IMR-90 (cell line): Measurements from ENCODE around the gene RB1. TPM values are rescaled to one million over a fixed set of nuclear protein-coding genes. Genes with fewer than 3 reads are reported as not detected.

Experiments
- ATAC-seq: fragments of 200-7000 bp; cut with Tn5 transposase; 2 replicates; pipeline ENCODE4 v1.9.1; 2020; ENCODE audit warnings: low read depth, mild to moderate bottlenecking, moderate library complexity
- BruUV-seq: library from RNA; stranded (reverse); fragments of 400-500 nt; replicated peaks from 2 replicates; lab custom pipeline; 2021; lab: Mats Ljungman, UMichigan
- CTCF ChIA-PET: fragments of 300-600 bp; formaldehyde crosslinking; extraction: SDS; loops from one replicate; lab custom pipeline; 2021; ENCODE audit warnings: antibody characterized with exemption; lab: Yijun Ruan, JAX
- POLR2A ChIA-PET: fragments of 300-600 bp; sonication (Branson Sonifier 250); formaldehyde crosslinking; loops from one replicate; lab custom pipeline; 2022; ENCODE audit warnings: antibody characterized with exemption; ENCODE audit not compliant: unreplicated experiment; lab: Charles Lee
- DNase-seq: peaks from one replicate; pipeline ENCODE4 v3.0.0; 2013
- H2AFZ ChIP-seq: replicated peaks from 2 replicates; pipeline ENCODE3; 2013; ENCODE audit warnings: low read length, mild to moderate bottlenecking; ENCODE audit not compliant: poor library complexity
- H2AK5ac ChIP-seq: 2 replicates; pipeline ENCODE4 v1.6.1; 2013; ENCODE audit warnings: low read depth, low read length, inconsistent platforms
- H2AK9ac ChIP-seq: replicated peaks from 2 replicates; pipeline ENCODE3; 2013; ENCODE audit warnings: mild to moderate bottlenecking, low read depth, low read length, moderate library complexity; ENCODE audit not compliant: poor library complexity
- H2BK120ac ChIP-seq: 2 replicates; pipeline ENCODE4 v1.6.1; 2013; ENCODE audit warnings: low read depth, low read length, inconsistent platforms
- H2BK15ac ChIP-seq: 3 replicates; pipeline ENCODE4 v1.6.1; 2013; ENCODE audit warnings: low read depth, low read length, inconsistent platforms
- H2BK20ac ChIP-seq: 2 replicates; pipeline ENCODE4 v1.6.1; 2013; ENCODE audit warnings: low read depth, mild to moderate bottlenecking, inconsistent platforms, low read length, moderate library complexity
- H2BK5ac ChIP-seq: 2 replicates; pipeline ENCODE4 v1.6.1; 2013; ENCODE audit warnings: mild to moderate bottlenecking, low read depth, low read length, inconsistent platforms; ENCODE audit not compliant: poor library complexity, severe bottlenecking
- H3K14ac ChIP-seq: replicated peaks from 2 replicates; pipeline ENCODE4 v1.6.1; 2013; ENCODE audit warnings: low read depth, low read length, inconsistent platforms
- H3K18ac ChIP-seq: 2 replicates; pipeline ENCODE4 v1.6.1; 2013; ENCODE audit warnings: low read depth, low read length, control low read depth
- H3K23ac ChIP-seq: 2 replicates; pipeline ENCODE4 v1.6.1; 2013; ENCODE audit warnings: low read depth, low read length, inconsistent platforms
- H3K27ac ChIP-seq: 2 replicates; pipeline ENCODE4 v1.5.1; 2013; ENCODE audit warnings: mild to moderate bottlenecking, control low read depth, low read length; ENCODE audit not compliant: insufficient read depth
- H3K27me3 ChIP-seq: 2 replicates; pipeline ENCODE4 v1.6.1; 2013; ENCODE audit warnings: low read length; ENCODE audit not compliant: control insufficient read depth, insufficient read depth
- H3K36me3 ChIP-seq: 2 replicates; pipeline ENCODE4 v1.6.1; 2013; ENCODE audit warnings: low read length, mixed read lengths; ENCODE audit not compliant: control insufficient read depth, insufficient read depth
- H3K4ac ChIP-seq: 2 replicates; pipeline ENCODE4 v1.6.1; 2013; ENCODE audit warnings: low read depth, low read length, inconsistent platforms
- H3K4me1 ChIP-seq: 2 replicates; pipeline ENCODE4 v1.6.1; 2013; ENCODE audit warnings: low read length, mixed read lengths; ENCODE audit not compliant: control insufficient read depth, insufficient read depth
- H3K4me2 ChIP-seq: 2 replicates; pipeline ENCODE4 v1.6.1; 2013; ENCODE audit warnings: low read depth, mild to moderate bottlenecking, control low read depth, low read length, moderate library complexity
- H3K4me3 ChIP-seq: 2 replicates; pipeline ENCODE4 v1.5.1; 2013; ENCODE audit warnings: low read depth, mild to moderate bottlenecking, control low read depth, low read length, moderate library complexity; ENCODE audit not compliant: insufficient read depth
- H3K56ac ChIP-seq: 2 replicates; pipeline ENCODE4 v1.6.1; 2013; ENCODE audit warnings: low read length, inconsistent platforms; ENCODE audit not compliant: insufficient read depth; ENCODE audit errors: extremely low read depth
- H3K79me1 ChIP-seq, 2 experiments: 2 replicates each; pipeline ENCODE4 v1.6.1; 2013; ENCODE audit warnings: low read length in 2 of 2, inconsistent platforms in 1 of 2, low read depth in 1 of 2
- H3K9ac ChIP-seq: 2 replicates; pipeline ENCODE4 v1.6.1; 2013; ENCODE audit warnings: low read depth, low read length, control low read depth
- H3K9me1 ChIP-seq: 2 replicates; pipeline ENCODE4 v1.6.1; 2013; ENCODE audit warnings: low read length, inconsistent platforms; ENCODE audit not compliant: insufficient read depth
- H3K9me3 ChIP-seq: 2 replicates; pipeline ENCODE4 v1.6.1; 2013; ENCODE audit warnings: low read length; ENCODE audit not compliant: control insufficient read depth, insufficient read depth
- H4K20me1 ChIP-seq: 2 replicates; pipeline ENCODE4 v1.6.1; 2013; ENCODE audit warnings: low read length, inconsistent platforms; ENCODE audit not compliant: insufficient read depth
- H4K5ac ChIP-seq: 2 replicates; pipeline ENCODE4 v1.6.1; 2013; ENCODE audit warnings: mild to moderate bottlenecking, low read depth, low read length, control low read depth
- H4K8ac ChIP-seq, 2 experiments: 2 replicates each; pipeline ENCODE4 v1.6.1; 2013; ENCODE audit warnings: low read depth in 2 of 2, low read length in 2 of 2, control low read depth in 1 of 2, inconsistent platforms in 1 of 2
- H4K91ac ChIP-seq: 2 replicates; pipeline ENCODE4 v1.6.1; 2013; ENCODE audit warnings: low read depth, low read length, inconsistent platforms; ENCODE audit not compliant: insufficient read depth
- BHLHE40 ChIP-seq: fragments of 150-350 bp; IDR thresholded peaks from 2 replicates; pipeline ENCODE4 v1.6.1; 2016; ENCODE audit warnings: mild to moderate bottlenecking, low read depth, low read length
- CEBPB ChIP-seq: IDR thresholded peaks from 2 replicates; pipeline ENCODE4 v1.6.1; 2012; ENCODE audit warnings: low read depth, low read length, improper control_type of control experiment
- CHD1 ChIP-seq: IDR thresholded peaks from 2 replicates; pipeline ENCODE4 v1.6.1; 2012; ENCODE audit warnings: low read depth, low read length, improper control_type of control experiment
- FOS ChIP-seq: fragments of 150-350 bp; IDR thresholded peaks from 2 replicates; pipeline ENCODE4 v1.6.1; 2016; ENCODE audit warnings: low read depth, low read length
- MAFK ChIP-seq: IDR thresholded peaks from 2 replicates; pipeline ENCODE4 v1.6.1; 2012; ENCODE audit warnings: low read depth, low read length, improper control_type of control experiment
- MAZ ChIP-seq: IDR thresholded peaks from 2 replicates; pipeline ENCODE4 v1.6.1; 2012; ENCODE audit warnings: low read depth, mild to moderate bottlenecking, low read length, improper control_type of control experiment, moderate library complexity, borderline replicate concordance
- MXI1 ChIP-seq: IDR thresholded peaks from 2 replicates; pipeline ENCODE4 v1.6.1; 2012; ENCODE audit warnings: low read depth, mild to moderate bottlenecking, low read length, moderate library complexity, borderline replicate concordance
- NFE2L2 ChIP-seq: fragments of 150-350 bp; IDR thresholded peaks from 2 replicates; pipeline ENCODE4 v1.6.1; 2016; ENCODE audit warnings: low read depth, mild to moderate bottlenecking, low read length
- POLR2A ChIP-seq: IDR thresholded peaks from 2 replicates; pipeline ENCODE4 v1.6.1; 2012; ENCODE audit warnings: mild to moderate bottlenecking, low read depth, low read length
- RAD21 ChIP-seq: IDR thresholded peaks from 2 replicates; pipeline ENCODE4 v1.6.1; 2012; ENCODE audit warnings: low read length, improper control_type of control experiment
- RCOR1 ChIP-seq: IDR thresholded peaks from 2 replicates; pipeline ENCODE4 v1.6.1; 2012; ENCODE audit warnings: mild to moderate bottlenecking, low read length, improper control_type of control experiment; ENCODE audit not compliant: insufficient replicate concordance
- RFX5 ChIP-seq: IDR thresholded peaks from 2 replicates; pipeline ENCODE4 v1.8.0; 2012; ENCODE audit warnings: low read depth, mild to moderate bottlenecking, low read length, moderate library complexity
- SMC3 ChIP-seq: fragments of 150-350 bp; IDR thresholded peaks from 2 replicates; pipeline ENCODE4 v1.6.1; 2016; ENCODE audit warnings: low read depth, mild to moderate bottlenecking, antibody characterized with exemption, low read length, moderate library complexity
- WGBS, 2 experiments: methylation state at CpG; one replicate each; pipeline versions ENCODE4 v1.1.5 to v1.1.7; 2013; ENCODE audit warnings: missing lambda C conversion rate in 2 of 2; ENCODE audit not compliant: insufficient read length in 1 of 2; ENCODE audit errors: extremely low coverage in 2 of 2; 5-methylcytosine and 5-hydroxymethylcytosine counted together
- dilution Hi-C: fragments of 300-500 bp; cut with HindIII; formaldehyde crosslinking; loops from one replicate; pipeline ENCODE4 v1.14.3; 2018; ENCODE audit warnings: low sequenced_read_pairs; ENCODE audit not compliant: unreplicated experiment
- in situ Hi-C: fragments of 300-500 bp; cut with MboI; formaldehyde crosslinking; loops from 3 replicates; pipeline ENCODE4 v1.14.3; 2019; ENCODE audit warnings: low sequenced_read_pairs, inconsistent platforms, mixed read lengths
- intact Hi-C: fragments of 100-400 bp; cut with micrococcal nuclease; formaldehyde crosslinking; loops from 2 replicates; pipeline ENCODE4 v1.10.0; 2022
- polyA plus RNA-seq, 3 experiments: library from polyadenylated mRNA; depleted of rRNA; stranded (reverse); fragments of >200 nt; gene quantifications; 2 replicates each; pipeline ENCODE4 v1.2.3, GENCODE V29; 2012; ENCODE audit warnings: low replicate concordance in 1 of 3
- total RNA-seq: library from RNA; depleted of rRNA; stranded (reverse); fragments of >200 nt; gene quantifications from 2 replicates; pipeline ENCODE4 v1.2.3, GENCODE V29; 2012
- TF ChIP-seq, protein P1 (sequence below): fragments of 150-350 bp; IDR thresholded peaks from 2 replicates; pipeline ENCODE4 v1.6.1; 2016; ENCODE audit warnings: low read depth, mild to moderate bottlenecking, low read length, moderate library complexity, borderline replicate concordance
- TF ChIP-seq, protein P2 (sequence below): conservative IDR thresholded peaks from 2 replicates; pipeline ENCODE4 v1.5.1; 2012; ENCODE audit warnings: mild to moderate bottlenecking, low read depth, low read length, improper control_type of control experiment

RB1 gene
- total and polyA plus RNA-seq, 2 of the 4 experiments (the other 2 are of a cell fraction), result 11.4 to 15.4 TPM

- Histone ChIP-seq H3K9me1 (no peaks in the 10 kb centered on the region), H3K27ac (peak within 1 kb of the TSS; percentile 83; the same call in 1 of the 2 replicates), H4K8ac (peak within 1 kb of the TSS; percentile 20 to 69; a peak in 3 of 4 replicates), H4K5ac (peak within 1 kb of the TSS; percentile 52), H3K14ac (peak within 1 kb of the TSS; percentile 85), H3K56ac (peak within 1 kb of the TSS; percentile 63; the same call in 1 of the 2 replicates), H3K4me1 (no peaks in the 10 kb centered on the region), H2AK5ac (no peak within 1 kb of the TSS), H3K9me3 (no peaks in the 10 kb centered on the region), H3K4me3 (peak within 1 kb of the TSS; percentile 90), H2BK5ac (peak within 1 kb of the TSS; percentile 66), H2AFZ (no peak within 1 kb of the TSS), H2AK9ac (no peak within 1 kb of the TSS), H4K20me1 (no peaks in the 10 kb centered on the region), H3K4me2 (peak within 1 kb of the TSS; percentile 99), H3K23ac (peak within 1 kb of the TSS; percentile 82), H3K27me3 (no peaks in the 10 kb centered on the region), H3K18ac (peak within 1 kb of the TSS; percentile 58), H3K36me3 (peaks cover 1% of the 10 kb centered on the region; the same call in 1 of the 2 replicates), H3K4ac (peak within 1 kb of the TSS; percentile 30; the same call in 1 of the 2 replicates), H2BK15ac (no peak within 1 kb of the TSS), H2BK120ac (peak within 1 kb of the TSS; percentile 30; the same call in 1 of the 2 replicates), H3K79me1 (peaks cover 0 to 8% of the 10 kb centered on the region in 2 experiments; a peak in 3 of 4 replicates), H2BK20ac (no peak within 1 kb of the TSS), H3K9ac (peak within 1 kb of the TSS; percentile 76), H4K91ac (no peak within 1 kb of the TSS)
- WGBS, 2 experiments, result 20% methylated on average over 1 of the region's 4 CpGs; no CpG with 5 or more reads in 1 of the 2 experiments
- BruUV-seq, result no TSS peak
- intact Hi-C loops, result loop anchor here (1.0 to 5.0 kb wide), 2 partner anchors 33 to 169 kb away; no protein-coding TSS in a partner anchor
- ChIA-PET CTCF (interaction anchor here (1.3 kb wide), 1 partner anchor 167 kb away, joined by 3 read pairs; no protein-coding TSS in a partner anchor), POLR2A (interaction anchor here (1.2 kb wide), 1 partner anchor 15 kb away, joined by 5 read pairs; no protein-coding TSS in a partner anchor)
- dilution Hi-C loops, result no loop called here
- DNase-seq (peak; percentile 73), ATAC-seq (peak; percentile 77)
- in situ Hi-C loops, result no loop called here
- no peak for TF ChIP-seq RCOR1
- TF ChIP-seq SMC3, result no peak
- no peak for TF ChIP-seq RFX5
- no peak for TF ChIP-seq MXI1
- TF ChIP-seq RAD21, result no peak
- no peak for TF ChIP-seq CHD1
- no peak for TF ChIP-seq POLR2A
- no peak for TF ChIP-seq FOS
- TF ChIP-seq BHLHE40, result no peak
- TF ChIP-seq NFE2L2, result no peak
- no peak for TF ChIP-seq CEBPB
- no peak for TF ChIP-seq MAZ
- TF ChIP-seq, protein P1, sequence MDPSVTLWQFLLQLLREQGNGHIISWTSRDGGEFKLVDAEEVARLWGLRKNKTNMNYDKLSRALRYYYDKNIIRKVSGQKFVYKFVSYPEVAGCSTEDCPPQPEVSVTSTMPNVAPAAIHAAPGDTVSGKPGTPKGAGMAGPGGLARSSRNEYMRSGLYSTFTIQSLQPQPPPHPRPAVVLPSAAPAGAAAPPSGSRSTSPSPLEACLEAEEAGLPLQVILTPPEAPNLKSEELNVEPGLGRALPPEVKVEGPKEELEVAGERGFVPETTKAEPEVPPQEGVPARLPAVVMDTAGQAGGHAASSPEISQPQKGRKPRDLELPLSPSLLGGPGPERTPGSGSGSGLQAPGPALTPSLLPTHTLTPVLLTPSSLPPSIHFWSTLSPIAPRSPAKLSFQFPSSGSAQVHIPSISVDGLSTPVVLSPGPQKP, result no peak
- no peak for TF ChIP-seq MAFK
- TF ChIP-seq, protein P2, sequence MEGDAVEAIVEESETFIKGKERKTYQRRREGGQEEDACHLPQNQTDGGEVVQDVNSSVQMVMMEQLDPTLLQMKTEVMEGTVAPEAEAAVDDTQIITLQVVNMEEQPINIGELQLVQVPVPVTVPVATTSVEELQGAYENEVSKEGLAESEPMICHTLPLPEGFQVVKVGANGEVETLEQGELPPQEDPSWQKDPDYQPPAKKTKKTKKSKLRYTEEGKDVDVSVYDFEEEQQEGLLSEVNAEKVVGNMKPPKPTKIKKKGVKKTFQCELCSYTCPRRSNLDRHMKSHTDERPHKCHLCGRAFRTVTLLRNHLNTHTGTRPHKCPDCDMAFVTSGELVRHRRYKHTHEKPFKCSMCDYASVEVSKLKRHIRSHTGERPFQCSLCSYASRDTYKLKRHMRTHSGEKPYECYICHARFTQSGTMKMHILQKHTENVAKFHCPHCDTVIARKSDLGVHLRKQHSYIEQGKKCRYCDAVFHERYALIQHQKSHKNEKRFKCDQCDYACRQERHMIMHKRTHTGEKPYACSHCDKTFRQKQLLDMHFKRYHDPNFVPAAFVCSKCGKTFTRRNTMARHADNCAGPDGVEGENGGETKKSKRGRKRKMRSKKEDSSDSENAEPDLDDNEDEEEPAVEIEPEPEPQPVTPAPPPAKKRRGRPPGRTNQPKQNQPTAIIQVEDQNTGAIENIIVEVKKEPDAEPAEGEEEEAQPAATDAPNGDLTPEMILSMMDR, result no peak
Observed at GRCh38 chr13:48412881-48413351, 109.4 kb downstream of the RB1 start, which contains the start of gene LPAR6. TSS of gene LPAR6 (minus strand) at chr13:48413113. CDS start at chr13:48412423, 690 bp downstream.
